Lower lobe of right lung (tissue), 2 donors: ENCODE measurements around the gene DSG3. TPM values are rescaled to one million over a fixed set of nuclear protein-coding genes. Genes with fewer than 3 reads are reported as not detected.
"Not testable (repeated sequence)": the region's sequence is repeated elsewhere in the genome, so short reads cannot be mapped to it uniquely, and the experiment has no call there.

ENCODE experiments used
- ATAC-seq, 2 donors: fragments of 200-7000 bp; cut with Tn5 transposase; one replicate each; pipeline ENCODE4 v1.9.1; 2020 to 2022; ENCODE audit warnings: mild to moderate bottlenecking in 2 of 2, moderate library complexity in 2 of 2
- DNase-seq: peaks from one replicate; pipeline ENCODE4 v3.0.0-alpha.2; 2020
- H3K27ac ChIP-seq: fragments of 200-600 bp; one replicate; pipeline ENCODE4 v1.8.0; 2022
- H3K27me3 ChIP-seq: fragments of 200-600 bp; one replicate; pipeline ENCODE4 v1.8.0; 2022; ENCODE audit warnings: low read depth
- H3K36me3 ChIP-seq: fragments of 200-600 bp; one replicate; pipeline ENCODE4 v1.8.0; 2022; ENCODE audit warnings: mild to moderate bottlenecking
- H3K4me1 ChIP-seq: fragments of 200-600 bp; one replicate; pipeline ENCODE4 v1.8.0; 2022
- H3K4me3 ChIP-seq: fragments of 200-600 bp; one replicate; pipeline ENCODE4 v1.8.0; 2022; ENCODE audit warnings: mild to moderate bottlenecking
- H3K9me3 ChIP-seq: fragments of 200-600 bp; one replicate; pipeline ENCODE4 v1.8.0; 2022
- intact Hi-C: fragments of 100-400 bp; cut with DNase I; formaldehyde crosslinking; loops from one replicate; pipeline ENCODE4 v1.11.0; 2022
- total RNA-seq: library from RNA; stranded (reverse); fragmentation: NEBNext Ultra II Directional; extraction: Animal tissue kit (Norgen Biotek cat#: 25700); gene quantifications from one replicate; pipeline ENCODE4 v1.2.1, GENCODE V29; 2021
- TF ChIP-seq, protein P1 (sequence below): fragments of 200-600 bp; IDR thresholded peaks from one replicate; pipeline ENCODE4 v1.8.0; 2022; ENCODE audit warnings: antibody characterized with exemption, mild to moderate bottlenecking
- donor health status: DM: no; HTN: yes; CAD: no; lungs with severe emphysema.

The DSG3 gene
- total RNA-seq, 1 donor from 2014 or later: not detected

DNA sequence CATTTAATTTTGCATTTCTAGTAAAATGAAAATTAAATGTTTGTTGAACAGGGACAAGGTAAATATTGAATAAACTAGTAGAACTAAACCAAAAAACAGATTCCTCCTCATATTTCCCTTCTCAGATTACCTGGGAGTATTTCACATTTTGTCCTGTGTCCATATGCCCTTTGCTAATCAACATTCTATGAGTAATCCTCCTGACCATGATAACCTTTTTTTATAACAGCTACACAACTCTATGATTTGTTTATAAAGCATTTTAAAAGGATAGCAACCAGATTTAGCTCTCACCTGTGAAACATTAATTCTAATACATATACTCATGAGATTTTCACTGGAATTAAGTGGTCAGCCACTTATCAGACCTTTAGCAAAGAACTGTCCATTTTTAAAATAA lies 43.3 kb downstream of the DSG3 start:
- DNase-seq: no peak
- Histone ChIP-seq H3K27ac (no peak overlapping the region), H3K36me3 (no peaks in the 10 kb centered on the region), H3K4me3 (no peak overlapping the region), H3K4me1 (no peaks in the 10 kb centered on the region), H3K9me3 (no peaks in the 10 kb centered on the region), H3K27me3 (peaks cover 5% of the 10 kb centered on the region)
- TF ChIP-seq, protein P1, sequence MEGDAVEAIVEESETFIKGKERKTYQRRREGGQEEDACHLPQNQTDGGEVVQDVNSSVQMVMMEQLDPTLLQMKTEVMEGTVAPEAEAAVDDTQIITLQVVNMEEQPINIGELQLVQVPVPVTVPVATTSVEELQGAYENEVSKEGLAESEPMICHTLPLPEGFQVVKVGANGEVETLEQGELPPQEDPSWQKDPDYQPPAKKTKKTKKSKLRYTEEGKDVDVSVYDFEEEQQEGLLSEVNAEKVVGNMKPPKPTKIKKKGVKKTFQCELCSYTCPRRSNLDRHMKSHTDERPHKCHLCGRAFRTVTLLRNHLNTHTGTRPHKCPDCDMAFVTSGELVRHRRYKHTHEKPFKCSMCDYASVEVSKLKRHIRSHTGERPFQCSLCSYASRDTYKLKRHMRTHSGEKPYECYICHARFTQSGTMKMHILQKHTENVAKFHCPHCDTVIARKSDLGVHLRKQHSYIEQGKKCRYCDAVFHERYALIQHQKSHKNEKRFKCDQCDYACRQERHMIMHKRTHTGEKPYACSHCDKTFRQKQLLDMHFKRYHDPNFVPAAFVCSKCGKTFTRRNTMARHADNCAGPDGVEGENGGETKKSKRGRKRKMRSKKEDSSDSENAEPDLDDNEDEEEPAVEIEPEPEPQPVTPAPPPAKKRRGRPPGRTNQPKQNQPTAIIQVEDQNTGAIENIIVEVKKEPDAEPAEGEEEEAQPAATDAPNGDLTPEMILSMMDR: no peak
- intact Hi-C loops: no loop called here
- ATAC-seq: no peak

DNA sequence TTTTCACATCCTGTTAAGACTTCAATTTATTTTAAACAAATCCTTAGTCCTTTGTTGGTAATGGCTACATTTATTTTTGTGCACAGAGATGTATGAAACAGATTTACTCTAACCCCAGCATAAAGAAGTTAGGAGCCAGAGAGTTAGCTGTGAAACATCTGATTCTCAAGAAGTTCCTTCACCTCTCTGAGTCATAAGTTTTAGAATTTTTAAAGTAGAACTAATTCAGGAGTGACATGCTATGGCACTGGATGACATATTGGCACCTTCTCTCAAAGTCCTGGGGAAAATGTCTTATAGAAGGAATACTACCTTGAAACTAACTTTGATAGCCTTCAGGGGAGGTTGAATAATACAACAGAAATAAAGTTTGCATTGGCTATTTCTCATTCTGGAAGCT lies 44.0 kb downstream of the DSG3 start:
- no peak overlapping the region for H3K4me3 ChIP-seq
- no peak for DNase-seq
- H3K36me3 ChIP-seq: no peaks in the 10 kb centered on the region
- no peaks in the 10 kb centered on the region for H3K9me3 ChIP-seq
- intact Hi-C loops: no loop called here
- no peaks in the 10 kb centered on the region for H3K4me1 ChIP-seq
- peaks cover 5% of the 10 kb centered on the region for H3K27me3 ChIP-seq
- no peak overlapping the region for H3K27ac ChIP-seq
- ATAC-seq: no peak
- TF ChIP-seq, protein P1: no peak

DNA sequence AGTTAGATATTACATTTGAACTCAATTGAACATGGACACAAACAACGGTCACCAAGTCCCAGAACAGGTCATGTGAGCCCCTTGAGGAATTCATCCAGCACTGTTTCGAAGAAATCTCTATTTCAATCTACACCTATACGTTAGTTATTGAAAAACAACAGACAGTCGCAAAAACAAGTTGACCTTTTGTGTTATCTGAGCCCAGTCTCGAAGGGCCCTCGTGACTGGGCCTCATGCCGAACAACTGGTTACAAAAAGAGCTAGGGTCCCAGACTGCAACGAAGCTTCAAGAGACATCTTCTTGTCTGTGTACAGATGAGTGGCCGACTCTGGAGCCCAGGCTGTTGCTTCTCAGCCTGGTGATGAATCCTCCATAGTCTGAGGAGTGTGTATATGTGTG lies 45.1 kb downstream of the DSG3 start:
- H3K27me3 ChIP-seq: peaks cover 8% of the 10 kb centered on the region
- intact Hi-C loops: no loop called here

DNA sequence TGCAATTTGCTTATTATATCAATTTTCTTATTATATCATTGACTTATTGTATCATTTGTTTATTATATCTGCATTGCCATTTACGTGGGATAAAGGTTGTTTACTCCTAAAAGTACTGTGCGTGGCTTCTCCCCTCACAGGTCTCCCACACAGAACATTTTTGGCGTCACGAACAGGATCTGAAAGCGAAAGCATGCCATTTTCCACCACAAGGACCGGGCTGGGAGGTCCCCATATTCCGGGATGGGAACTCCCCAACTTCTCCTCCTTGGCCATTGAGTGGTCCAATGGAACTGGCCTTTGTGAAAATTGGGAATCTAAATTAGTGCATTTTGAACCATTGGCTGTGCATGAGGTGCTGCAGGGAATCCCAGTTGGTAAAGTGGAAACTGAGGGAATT lies 45.6 kb downstream of the DSG3 start:
- DNase-seq (no peak), ATAC-seq (no peak)
- no peak overlapping the region for H3K4me3 ChIP-seq
- no peaks in the 10 kb centered on the region for H3K9me3 ChIP-seq
- intact Hi-C loops: no loop called here
- TF ChIP-seq, protein P1: no peak
- H3K4me1 ChIP-seq: peaks cover 4% of the 10 kb centered on the region
- no peak overlapping the region for H3K27ac ChIP-seq
- peaks cover 13% of the 10 kb centered on the region for H3K27me3 ChIP-seq
- H3K36me3 ChIP-seq: no peaks in the 10 kb centered on the region

More for the DNA sequence above, 45.1 kb downstream of the DSG3 start:
- Histone ChIP-seq H3K4me3 (no peak overlapping the region), H3K4me1 (peaks cover 2% of the 10 kb centered on the region), H3K27ac (no peak overlapping the region), H3K36me3 (no peaks in the 10 kb centered on the region), H3K9me3 (no peaks in the 10 kb centered on the region)
- ATAC-seq: no peak
- DNase-seq: no peak
- TF ChIP-seq, protein P1: no peak

DNA sequence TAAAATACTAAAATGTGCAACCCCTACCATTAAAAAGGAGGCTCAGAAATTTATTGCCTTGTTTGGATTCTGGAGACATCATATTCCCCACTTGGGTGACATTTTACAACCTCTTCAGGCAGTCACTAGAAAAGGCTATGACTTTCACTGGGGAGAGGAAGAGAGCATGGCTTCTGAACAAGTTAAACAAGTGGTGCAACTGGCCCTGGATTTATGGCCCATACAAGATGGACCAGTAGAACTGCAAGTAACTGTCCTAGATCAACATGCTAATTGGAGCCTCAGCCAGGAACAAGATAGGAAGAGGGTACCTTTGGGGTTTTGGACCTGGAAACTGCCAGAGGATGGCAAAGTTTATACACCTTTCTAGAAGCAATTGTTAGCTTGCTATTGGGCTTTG lies 46.4 kb downstream of the DSG3 start:
- H3K9me3 ChIP-seq: no peaks in the 10 kb centered on the region
- no peak overlapping the region for H3K27ac ChIP-seq
- H3K4me1 ChIP-seq: peaks cover 8% of the 10 kb centered on the region
- ATAC-seq: no peak
- TF ChIP-seq, protein P1: no peak
- no peak overlapping the region for H3K4me3 ChIP-seq
- no peak for DNase-seq
- H3K36me3 ChIP-seq: no peaks in the 10 kb centered on the region
- intact Hi-C loops: no loop called here
- H3K27me3 ChIP-seq: peaks cover 17% of the 10 kb centered on the region

DNA sequence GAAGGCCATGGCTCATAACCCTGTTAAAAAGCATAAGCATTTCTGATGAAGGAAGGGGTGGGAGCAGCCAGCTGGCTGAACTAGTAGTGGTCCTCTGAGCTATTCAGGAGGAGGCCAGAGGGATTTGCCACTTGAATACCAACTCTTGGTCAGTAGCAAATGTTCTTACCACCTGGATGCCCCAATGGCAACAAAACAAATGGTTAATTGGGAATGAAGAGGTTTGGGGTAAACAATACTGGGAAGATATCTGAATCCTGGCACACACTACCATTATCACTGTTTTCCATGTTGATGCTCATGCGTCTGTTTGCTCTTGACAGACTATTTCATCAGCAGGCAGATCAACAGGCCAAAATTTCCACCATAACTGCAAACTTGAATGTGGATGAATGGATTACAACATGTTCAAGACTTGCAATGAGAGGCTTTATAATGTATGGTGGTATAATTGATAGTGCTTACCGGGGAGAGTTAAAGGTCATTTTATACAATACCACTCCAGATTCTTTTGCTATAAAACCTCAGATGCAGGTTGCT lies 47.2 kb downstream of the DSG3 start:
- peaks cover 22% of the 10 kb centered on the region for H3K27me3 ChIP-seq
- H3K36me3 ChIP-seq, H3K9me3 ChIP-seq, ATAC-seq, H3K4me1 ChIP-seq, DNase-seq, H3K27ac ChIP-seq, intact Hi-C loops, H3K4me3 ChIP-seq: not testable (repeated sequence)
